HG03108 (cell line): ENCODE measurements around the gene ELP6.

Source experiments
- ATAC-seq: cut with Tn5 transposase; IDR thresholded peaks from one replicate; pipeline ENCODE4 v1.9.1; 2021; ENCODE audit warnings: moderate library complexity; ENCODE audit not compliant: unreplicated experiment

The ELP6 gene, protein sequence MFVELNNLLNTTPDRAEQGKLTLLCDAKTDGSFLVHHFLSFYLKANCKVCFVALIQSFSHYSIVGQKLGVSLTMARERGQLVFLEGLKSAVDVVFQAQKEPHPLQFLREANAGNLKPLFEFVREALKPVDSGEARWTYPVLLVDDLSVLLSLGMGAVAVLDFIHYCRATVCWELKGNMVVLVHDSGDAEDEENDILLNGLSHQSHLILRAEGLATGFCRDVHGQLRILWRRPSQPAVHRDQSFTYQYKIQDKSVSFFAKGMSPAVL

DNA sequence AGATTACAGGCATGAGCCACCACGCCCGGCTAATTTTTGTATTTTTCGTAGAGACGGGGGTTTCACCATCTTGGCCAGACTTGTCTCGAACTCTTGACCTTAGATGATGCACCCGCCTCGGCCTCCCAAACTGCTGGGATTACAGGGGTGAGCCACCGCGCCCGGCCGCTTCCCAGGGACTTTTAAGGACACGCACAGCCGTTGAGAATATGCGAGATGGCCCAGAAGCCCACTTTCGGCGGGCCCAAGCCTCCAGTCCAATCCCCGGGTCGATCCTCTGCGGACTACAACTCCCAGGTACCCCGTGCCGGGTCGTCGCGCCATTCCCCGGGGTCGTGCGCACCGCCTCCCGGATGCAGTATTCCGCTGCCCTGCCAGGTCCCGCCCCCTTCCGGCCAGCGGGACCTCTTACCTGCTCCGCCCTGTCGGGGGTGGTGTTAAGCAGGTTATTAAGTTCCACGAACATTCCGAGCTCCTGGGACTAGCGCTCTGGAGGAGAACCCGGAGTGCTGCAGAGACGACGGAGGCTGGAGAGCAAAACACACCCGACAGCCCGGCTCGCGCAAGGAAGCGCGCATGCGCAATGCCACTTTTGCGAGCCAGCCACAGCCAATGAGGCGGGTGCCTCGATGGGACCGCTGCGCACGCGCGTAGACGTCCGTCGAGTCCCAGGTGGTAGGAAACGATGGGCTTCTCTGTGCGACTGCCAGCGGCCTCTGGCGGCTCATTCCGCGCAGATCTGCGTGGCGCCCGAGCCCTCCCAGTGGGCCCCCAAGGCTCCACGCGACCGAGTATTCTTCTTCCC lies at the start of gene ELP6:
TSS of gene ELP6 (minus strand) at position 588 of the 805 bp plus-strand sequence. CDS start at position 466, 122 bp downstream.
- ATAC-seq, result peak; percentile 95

DNA sequence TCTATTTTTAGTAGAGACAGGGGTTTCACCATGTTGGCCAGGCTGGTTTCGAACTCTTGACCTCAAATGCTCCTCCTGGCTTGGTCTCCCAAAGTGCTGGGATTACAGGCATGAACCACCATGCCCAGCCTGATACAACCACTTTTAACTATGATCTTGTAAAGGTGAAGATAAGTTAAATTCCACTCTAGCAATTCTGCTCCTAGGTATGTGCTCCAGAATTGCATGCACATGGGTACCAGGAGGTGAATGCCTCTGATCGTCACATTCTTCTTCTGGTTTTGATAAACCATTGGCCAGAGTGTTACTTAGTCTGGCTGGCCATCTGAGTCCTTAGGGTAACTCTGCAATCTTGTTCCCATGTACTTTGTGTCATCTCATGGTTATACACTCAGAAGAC lies 42.8 kb upstream of the ELP6 start:
- ATAC-seq, result no peak

DNA sequence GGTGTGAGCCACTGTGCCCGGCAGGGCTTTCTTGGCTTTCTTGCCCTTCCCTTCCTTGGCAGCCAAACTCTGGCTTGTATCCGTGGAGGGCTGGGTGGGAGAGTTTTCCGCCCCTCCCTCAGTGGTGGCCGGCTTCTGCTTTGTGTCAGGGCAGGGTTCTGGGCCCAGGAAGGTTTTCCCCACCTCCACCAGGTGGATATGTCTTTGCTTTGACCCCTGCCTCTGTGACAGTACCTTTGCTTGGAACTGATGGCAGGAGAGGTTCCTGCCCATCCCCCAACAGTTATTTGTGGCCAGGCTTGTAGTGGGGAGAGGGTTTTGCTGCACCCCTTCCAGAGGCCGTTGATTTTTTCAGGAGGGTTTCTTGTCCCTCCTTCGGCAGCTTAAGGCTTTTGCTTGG lies 40.8 kb upstream of the ELP6 start:
- no peak for ATAC-seq

DNA sequence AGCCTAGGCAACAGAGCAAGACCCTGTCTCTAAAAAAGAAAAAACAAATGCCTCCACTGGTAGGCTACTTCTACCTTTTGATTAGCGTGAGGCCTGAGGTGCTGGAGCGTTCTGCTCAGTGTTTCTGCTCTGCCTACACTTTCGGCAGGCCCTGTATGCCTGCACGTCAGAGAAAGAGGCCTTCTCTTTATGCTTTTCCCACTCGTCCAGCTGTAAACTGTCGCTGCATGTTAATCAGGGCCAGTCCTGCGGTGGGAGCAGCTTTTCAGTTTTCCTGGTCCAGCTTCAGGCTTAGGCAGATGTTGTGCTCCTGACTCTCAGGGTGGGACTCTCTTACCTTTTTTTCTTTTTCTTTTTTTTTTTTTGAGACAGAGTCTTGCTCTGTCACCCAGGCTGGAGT lies 39.9 kb upstream of the ELP6 start:
- ATAC-seq, result no peak

DNA sequence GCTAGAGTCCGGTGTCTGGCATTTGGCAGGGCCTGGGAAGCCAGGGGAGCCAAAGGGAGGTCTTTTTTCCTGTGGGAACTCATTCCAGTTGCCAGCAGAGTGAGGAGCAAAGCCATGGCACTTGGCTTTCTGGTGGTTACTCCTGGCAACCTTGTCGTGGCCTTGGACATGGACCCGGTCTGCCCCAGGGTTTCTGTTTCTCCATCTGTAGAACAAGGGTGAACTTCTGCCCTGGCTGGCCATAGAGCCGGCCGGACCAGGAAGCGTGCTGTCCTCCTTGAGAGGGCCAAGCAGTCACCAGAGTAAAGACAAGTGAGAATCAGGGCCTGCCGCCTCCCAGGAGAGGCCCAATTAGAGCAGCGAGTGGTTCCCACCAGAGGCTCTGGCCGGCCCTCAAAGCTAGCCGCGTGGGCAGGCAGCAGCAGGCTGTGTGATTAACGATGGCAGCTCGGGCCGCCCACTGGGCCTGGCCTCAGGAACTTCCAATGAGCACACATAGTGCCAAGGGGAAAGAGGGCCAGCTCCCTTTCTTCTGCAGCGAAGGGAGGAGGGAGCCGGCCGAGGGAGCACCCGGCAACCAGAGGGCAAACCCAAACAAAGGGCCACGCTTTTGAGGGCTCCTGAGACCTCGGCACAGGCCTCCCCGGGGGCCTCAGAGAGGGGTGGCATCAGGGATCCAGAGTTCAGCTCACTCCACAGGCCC lies 29.1 kb upstream of the ELP6 start:
- ATAC-seq, result no peak

DNA sequence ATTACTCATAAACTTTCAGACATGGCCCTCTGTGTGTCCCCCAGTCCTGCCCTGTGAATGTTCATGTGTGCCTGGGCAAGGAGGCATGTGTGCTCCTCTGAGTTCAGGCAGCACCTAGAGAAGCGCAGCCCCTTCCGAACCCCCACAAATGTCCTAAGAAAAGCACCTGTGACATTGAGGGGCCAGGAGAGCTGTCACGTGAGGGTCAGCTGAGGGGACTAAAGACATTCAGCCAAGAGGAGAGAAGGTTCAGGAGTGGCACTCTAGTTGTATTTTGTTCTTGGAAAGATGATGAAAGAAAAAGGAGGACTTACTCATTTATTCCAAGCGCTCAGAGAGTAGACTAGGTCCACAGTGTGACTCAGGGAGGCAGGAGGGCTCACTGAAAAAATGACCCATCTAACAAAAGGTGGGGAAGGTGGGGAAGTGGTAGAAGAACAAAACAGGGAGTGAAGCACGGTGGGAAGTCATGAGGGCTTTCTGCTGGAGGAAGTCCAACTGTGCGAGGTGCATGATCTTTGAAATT lies 28.1 kb upstream of the ELP6 start:
- no peak for ATAC-seq

DNA sequence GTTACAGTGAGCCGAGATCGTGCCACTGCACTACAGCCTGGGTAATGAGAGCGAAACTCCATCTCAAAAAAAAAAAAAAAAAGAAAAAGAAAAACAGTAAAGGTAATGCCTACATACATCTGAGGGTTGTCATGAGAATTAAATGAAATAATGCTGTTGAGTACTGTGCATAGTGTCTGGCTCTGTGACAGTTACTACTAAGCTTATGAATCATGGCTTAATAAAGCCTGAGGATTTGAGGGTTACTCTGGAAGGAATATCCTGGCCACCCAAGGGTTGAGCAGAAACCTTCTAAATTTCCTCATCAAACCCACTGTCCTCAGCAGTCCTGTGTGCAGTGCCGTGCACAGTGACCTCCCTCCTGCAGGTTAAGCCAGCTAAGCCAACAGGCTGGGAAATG lies 26.8 kb upstream of the ELP6 start:
- no peak for ATAC-seq

DNA sequence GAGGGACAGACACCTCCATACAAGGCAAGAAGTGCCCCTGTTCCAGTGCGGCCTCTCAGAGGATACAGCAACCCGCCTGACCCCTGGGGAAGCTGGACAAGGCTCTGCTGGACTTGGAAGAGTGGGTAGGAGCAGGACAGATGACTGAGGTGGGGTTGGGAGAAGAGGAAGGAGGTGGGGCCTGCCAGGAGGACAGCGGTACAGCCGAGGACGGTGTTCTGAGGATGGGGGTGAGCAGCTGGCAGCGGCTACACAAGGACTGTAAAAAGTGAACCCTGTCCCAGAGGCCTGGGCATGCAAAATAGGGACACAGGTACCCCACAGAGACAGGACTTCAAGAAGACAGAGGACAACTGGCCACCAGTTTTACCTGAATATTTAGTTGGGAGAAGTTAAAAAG lies 23.5 kb upstream of the ELP6 start:
- ATAC-seq, result no peak

DNA sequence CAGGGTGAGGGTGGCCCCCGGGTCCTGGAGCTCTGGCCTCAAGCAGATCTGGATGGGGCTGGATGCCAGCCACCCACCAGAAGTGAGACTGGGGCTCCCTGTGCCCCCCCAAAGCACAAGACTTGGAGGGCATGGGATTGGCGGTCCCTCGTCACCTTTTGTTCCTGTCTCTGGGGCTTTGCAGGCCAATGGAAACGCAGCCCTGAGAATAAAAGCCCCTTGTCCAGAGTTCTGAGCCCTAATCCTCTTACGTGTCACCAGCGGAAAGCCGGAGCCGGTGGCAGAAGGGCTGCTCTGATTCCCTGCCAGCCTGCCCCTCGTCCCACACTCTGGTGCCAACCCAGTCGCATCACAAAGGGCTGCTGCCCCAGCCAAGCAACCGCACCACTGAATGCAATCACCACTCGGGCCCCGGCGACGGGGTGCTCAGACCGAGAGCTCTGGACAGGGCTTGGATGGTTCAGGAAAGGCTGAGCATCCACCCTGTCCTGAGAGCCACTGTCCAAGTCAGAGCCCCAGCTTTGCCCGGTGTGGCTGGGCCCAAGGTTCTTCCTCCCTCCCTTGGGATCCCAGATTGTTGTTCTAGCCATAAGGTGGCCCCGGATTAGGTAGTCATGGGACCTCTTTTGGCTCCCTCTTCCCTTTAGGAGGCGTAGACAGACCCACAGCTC lies 22.8 kb upstream of the ELP6 start:
- no peak for ATAC-seq

DNA sequence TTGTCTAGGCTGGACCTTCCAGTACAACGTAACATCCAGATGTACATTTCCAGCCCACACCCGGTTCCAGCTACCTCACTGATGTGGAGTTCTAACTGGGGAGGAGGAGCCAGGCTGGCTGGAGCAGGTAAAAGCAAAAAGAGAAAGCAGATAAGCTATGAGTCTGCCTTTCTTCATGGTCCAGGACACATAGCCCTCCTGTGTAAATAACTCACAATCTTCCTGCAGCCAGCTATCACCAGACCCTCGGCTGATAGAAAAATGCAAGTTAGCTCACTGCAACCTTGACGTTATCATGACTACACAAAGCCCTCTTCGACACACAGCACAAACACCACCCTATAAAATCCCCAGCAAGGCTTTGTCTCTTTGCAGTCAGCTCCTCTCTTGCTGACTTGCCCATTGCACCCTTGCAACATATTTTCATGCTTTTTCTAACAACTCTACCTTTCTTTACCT lies 20.5 kb upstream of the ELP6 start:
- no peak for ATAC-seq

DNA sequence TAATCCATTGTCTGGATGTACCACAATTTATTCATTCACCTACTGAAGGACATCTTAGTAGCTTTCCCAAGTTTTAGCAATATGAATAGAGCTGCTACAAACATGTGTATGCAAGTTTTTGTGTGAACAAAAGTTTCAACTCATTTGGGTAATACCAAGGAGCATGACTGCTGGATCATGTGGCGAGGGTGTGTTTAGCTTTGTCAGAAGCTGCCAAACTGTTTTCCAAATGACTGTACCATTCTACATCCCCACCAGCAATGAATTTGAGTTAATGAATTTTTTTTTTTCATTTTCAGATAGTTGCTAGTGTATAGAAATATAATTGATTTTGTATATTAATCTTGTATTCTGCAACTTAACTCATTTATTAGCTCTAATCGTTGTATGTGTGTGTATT lies 20.0 kb upstream of the ELP6 start:
- ATAC-seq, result no peak

DNA sequence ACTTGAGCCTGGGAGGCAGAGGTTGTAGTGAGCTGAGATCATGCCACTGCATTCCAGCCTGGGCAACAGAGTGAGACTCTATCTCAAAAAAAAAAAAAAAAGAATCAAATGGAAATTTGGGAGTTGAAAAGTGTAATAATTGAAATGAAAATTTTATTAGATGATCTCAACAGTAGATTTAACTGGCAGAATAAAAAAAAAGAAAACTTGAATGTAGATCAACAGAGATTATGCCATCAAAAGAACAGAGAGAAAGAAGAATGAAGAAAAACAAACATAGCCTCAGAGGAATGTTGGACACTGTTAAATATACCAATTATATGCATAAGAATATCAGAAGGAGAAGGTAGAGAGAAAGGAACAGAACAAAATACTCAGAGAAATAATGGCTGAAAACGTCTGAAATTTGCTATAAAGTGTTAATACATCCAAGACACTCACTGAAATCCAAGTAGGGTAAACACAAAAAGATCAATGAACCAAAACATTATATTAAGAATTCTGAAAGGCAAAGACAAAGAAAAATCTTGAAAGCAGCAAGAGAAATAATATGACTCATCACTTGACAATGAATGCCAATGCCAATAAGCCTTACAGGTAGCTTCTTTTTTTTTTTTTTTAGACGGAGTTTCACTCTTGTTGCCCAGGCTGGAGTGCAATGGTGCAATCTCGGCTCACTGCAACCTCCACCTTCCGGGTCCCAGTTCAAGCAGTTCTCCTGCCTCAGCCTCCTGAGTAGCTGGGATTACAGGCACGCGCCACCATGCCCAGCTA lies 14.6 kb upstream of the ELP6 start:
- no peak for ATAC-seq

DNA sequence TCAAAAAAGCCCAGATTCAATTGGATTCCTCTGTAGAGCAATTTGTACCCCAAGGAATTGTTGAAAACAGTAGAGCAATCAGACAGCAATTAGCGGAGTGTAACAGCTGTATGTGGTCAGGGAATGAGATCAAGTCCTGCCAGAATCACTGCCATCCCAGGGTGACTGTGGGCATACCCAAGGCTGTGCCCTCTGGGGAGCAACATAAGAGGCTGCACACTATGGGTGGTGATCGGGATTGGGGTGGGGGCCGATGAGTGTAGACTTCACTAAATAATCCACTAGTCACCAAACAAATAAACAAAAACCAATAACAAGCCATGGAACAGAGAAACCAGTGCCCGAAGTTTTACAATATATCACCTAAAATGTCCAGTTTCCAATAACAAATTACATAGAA lies 12.1 kb upstream of the ELP6 start:
- ATAC-seq, result no peak

DNA sequence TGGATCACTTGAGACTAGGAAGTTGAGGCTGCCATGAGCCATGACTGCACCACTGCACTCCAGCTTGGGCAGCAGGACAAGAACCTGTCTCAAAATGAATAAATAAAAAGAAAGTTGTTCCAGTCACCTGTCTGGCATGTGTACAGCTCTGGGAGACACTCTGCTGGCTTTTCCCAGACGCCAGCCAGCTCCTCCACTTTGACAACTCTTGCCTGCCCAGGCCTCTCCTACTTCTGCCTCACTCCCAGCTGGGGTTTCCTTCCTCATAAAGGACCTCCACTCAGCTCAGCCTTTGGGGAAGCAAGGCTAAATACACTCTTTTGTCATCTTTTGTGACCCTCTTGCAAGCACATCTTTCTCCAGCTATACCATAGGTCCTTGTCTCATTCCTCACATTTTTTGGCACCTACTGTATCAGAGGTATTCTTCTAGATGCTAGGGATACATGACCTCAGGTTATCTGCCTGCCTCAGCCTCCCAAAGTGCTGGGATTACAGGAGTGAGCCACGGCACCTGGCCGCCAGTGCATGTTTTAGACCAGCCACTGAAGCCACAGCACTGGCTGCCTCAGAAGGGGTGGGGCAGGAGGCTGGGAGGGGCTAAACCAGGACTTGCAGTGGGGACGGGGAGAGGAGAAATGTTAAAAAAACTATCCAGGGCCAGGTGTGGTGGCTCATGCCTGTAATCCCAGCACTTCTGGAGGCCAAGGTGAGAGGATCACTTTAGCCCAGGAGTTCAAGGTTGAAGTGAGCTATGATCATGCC lies 10.0 kb upstream of the ELP6 start:
- ATAC-seq, result no peak

DNA sequence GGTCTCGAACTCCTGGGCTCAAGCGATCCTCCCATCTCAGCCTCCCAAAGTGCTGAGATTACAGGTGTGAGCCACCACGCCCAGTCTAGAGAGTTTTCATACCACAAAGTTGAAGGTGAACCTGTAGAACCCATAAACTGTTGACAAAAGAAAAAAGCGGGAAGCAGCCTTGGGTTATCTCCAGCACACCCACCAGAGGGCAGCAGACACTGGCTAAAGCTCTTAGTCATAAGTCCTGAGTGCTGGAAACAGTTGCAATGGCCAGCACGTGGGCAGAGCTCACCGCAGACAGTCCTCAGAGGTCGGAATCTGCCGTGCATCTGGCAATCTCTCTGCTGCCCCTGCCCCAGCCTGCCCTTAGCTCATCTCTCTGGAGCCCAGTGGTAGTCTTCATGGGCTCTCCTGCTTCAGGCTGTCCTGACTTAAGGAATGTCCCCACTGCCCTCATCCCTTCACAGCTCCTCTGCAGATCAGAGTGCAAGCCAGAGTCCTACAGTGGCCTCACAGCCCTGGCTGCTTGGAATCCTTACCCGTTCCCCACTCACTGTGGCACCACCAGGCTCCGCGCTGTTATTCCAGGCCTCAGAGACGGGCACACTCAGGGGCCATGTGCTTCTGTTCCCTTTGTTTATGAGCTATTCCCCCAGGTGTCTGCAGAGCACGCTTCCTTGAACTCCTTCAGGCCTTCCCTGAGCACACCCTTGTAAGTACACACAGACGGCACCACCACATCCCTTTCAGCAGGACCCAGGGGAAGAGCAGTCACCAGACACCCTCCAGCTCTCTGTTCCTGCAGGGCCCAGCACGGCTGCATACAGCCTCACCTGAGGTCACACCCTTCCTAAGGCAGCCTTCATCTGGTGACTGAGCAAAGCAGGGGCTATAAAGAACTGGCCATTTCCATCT lies 8.8 kb upstream of the ELP6 start:
- ATAC-seq, result peak; percentile 72

DNA sequence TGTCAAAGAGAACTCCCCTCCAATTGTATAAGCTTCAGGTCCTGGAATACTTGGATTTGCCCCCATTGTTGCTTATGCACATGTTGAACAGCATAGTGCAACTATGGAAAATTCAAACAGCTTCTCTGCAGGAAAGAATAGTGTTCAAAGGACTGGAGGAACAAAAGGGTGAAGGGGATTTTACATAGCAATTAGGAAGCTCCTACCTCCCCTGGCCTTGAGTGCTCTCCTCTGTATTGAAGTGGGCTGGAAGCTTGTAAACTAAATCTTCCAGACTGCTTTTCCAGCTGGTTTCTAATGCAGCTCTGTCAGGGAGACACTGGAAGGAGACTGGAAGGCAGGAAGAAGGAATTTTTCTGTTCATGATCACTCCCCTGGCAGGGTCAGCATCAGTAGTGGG lies 7.2 kb upstream of the ELP6 start:
- ATAC-seq, result no peak

DNA sequence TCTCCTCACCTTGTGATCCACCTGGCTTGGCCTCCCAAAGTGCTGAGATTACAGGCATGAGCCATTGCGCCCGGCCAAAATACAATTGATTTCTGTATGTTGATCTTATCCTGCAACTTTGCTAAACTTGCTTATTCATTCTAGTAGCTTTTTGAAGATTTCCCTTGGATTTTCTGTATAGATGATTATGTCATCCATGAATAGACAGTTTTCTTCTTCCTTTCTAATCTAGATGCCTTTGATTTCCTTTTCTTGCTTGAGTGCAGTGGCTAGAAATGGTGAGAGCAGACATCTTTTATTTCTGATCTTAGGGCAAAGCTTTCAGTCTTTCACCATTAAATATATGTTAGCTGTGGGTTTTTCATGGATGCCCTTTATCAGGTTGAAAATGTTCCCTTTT lies 4.4 kb upstream of the ELP6 start:
- ATAC-seq, result no peak

DNA sequence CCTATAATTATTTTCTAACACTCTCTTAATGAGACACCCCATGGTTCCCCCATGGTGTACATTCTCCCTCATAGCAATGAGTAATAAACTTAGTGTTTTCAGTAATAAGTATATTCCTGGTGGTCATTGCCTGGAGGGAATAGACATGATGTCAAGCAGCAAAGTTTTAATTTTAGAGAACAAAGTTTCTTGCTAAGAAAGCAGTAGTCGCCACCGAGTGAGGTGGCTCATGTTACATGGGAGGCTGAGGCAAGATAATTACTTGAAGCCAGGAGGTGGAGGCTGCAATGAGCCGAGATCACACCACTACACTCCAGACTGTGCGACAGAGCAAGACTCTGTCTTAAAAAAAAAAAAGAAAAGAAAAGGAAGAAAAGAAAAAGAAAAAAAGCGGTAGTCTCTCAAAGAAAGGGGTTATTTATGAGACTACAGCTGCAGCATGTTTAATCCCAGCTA lies 2.4 kb upstream of the ELP6 start:
- ATAC-seq, result no peak
